ENCODE results near the gene BAIAP2L2.

The BAIAP2L2 gene

DNA sequence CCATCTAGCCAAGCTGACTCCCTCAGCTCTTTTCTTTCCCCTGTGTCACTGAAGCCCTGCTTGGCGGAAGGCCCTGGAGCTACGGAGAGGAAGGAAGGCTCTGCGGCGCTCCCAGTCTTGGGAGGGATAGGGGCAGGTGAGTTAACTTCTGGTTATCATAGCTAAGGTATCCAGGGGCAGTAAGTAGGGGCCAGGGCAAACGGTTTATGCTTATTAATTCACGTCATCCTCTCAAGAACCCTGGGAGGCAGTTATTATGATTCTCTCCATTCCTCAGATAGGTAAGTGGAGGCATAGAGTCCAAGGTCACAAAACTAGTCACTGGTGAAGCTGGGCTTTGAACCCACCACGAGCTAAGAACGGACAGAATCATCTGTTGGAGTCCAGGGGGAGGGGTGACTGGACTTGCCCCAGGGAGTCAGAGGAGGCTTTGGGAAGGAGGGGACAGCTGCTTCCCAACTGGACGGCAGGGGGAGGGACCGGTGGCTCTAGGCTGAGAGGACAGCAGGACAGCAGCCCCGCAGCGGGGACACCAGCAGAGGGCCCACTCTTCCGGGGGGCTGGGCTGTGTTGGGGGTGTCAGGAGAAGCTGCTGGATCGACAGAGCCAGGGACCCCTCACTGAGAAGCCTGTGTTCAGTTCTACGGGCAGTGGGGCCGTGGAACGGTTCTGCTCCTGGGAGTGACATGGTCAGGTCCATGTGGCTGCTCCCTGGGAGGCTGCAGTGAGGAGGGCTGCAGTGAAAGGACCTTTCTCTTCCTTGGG, 3.5 kb downstream of the BAIAP2L2 start:
- DNase-seq, result no peak

DNA sequence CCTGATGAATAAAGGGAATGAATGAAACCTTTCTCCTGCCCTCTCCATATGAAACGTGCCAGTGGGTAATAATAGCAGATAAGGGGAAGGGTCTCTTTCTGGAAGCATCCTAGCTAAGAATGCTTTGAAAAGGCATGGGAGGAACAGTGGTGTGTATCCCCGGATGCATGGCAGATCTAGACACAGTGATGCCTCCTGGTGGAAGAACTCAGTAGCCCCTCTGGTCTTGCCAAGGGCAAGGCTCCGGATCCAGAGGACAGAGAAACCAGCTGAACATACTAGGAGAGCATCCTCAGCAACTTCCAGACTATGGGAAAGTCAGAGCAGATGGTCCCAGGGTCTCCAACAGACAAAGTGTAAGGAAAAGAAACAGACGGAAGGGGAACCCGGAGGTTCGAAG, 6.4 kb downstream of the BAIAP2L2 start:
- DNase-seq, result no peak

DNA sequence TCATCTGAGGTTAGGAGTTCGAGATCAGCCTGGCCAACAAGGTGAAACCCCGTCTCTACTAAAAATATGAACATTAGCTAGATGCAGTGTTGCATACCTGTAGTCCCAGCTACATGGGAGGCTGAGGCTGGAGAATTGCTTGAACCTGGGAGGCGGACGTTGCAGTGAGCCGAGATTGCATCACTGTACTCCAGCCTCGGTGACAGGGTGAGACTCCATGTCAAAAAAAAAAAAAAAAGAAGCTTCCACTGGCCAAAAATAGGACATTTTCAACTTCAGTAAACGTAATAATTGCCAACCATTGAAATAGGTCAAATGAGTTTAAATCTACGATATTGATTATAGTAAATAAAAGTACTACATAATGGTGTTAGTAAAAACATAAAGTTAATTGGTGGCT, 6.8 kb downstream of the BAIAP2L2 start:
- no peak for DNase-seq

DNA sequence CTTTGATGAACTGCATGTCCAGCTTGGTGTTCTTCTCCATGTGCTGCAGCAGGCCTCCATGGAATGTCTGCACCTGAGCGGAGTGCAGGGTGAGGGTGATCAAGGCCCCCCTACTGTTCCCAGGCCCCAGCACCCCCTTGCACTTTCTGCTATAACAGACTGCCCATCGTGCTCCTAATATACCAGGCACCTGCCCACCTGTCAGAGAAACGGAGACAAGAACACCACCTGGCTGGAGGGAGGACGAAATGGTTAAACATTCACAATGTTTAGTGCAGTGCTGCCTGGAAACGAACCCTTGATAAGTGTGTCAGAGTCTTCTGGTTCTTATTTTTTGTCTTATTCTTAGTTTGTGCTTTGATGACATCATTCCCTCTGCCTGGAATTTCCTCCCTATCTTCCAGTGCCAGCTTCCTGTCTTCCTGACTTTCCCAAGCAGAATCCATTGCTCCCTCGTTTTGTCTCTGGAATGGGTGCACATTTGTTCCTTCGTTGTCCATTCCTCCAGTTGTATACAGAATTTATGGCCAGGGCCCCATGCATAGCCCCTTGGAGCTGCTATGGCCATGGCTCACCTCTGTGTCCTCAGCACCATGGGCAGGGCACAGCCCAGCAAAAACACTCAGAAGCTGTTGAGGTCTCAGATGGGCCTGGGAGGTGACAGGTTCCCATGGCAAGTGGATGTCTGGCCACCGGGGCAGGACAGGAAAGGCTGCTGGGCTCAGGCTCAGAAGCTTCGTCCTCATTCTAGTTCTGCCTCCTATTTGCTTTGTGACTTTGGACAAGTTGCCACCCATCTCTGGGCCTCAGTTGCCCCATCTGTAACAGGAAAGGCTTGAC, 11.9 kb downstream of the BAIAP2L2 start:
- no peak for DNase-seq

DNA sequence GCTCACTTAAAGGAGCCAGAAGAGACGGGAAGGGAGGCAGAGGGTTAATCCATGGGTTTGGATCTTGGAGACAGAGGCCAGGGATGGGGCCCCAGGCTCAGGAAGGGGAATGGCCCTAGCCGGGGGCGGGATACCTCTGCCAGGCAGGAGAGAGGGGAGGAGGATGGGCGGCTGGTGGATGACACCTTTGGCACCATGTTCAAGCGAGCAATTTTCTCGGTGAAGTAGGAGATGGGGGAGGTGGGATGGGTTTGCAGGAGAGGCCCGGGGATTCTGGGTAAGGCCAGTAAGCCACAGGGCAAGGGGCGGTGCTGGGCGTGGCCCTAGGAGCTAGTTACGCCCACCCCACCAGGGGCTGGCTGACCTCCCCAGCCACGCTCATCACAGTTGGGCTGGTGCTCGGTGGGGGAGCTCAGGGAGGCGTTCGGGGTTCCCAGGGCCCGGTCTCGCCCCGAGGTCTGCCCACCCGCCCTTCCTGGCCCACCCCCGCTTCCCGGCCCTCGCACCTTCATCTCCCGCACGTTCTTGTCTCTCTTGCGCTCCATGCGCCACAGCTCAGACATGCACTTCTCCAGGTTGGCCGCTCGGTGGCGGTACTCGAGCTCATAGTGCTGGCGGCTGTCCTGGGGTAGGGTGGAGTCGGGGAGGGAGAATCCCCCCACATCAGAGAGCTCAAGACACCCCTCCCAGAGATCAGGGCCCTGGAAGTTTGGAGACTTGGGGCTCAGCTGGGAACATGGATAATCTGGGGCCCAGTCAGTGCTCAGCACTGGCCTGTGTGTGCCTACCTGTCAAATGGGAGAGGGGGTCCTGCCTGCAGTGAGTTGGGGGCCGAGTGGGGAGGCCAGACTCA, 12.7 kb downstream of the BAIAP2L2 start:
- no peak for DNase-seq

DNA sequence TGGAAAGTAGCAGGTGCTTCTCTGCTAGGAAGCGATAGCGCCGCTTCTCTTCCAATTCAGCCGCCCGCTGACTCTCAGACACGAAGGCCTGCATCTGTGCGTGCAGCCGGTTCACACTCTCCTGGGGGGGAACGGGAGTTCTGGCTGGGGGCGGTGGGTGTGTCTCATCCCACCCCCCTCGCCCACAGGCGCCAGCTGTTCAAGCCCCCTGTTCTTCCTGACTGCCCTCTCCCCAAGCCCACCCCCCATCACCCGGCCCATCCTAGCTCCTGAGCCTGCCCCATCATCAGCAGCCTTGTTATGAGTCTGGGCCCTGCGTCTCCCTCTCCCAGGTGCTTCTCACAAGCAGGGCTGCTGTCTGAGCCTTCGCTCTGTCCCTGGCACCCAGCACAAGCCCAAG, 13.4 kb downstream of the BAIAP2L2 start:
- DNase-seq, result no peak

DNA sequence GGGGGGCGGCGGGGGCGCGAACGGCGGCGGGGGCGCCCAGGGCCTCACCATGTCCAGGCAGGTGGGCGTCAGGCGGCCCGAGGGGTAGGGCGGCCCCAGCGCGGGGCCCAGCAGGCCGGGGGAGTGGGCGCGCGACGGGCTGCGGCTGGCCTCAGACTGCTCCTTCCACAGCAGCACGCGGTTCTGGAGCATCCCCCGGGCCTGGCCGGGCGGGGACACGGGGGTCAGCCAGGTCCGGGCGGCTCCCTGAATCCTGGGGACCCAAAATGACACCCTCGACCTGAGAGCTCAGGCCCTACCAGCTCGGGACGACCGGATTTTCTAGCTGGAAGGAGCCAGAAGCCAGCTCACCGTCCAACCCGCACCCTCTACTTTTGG, 21.0 kb downstream of the BAIAP2L2 start:
- no peak for DNase-seq

DNA sequence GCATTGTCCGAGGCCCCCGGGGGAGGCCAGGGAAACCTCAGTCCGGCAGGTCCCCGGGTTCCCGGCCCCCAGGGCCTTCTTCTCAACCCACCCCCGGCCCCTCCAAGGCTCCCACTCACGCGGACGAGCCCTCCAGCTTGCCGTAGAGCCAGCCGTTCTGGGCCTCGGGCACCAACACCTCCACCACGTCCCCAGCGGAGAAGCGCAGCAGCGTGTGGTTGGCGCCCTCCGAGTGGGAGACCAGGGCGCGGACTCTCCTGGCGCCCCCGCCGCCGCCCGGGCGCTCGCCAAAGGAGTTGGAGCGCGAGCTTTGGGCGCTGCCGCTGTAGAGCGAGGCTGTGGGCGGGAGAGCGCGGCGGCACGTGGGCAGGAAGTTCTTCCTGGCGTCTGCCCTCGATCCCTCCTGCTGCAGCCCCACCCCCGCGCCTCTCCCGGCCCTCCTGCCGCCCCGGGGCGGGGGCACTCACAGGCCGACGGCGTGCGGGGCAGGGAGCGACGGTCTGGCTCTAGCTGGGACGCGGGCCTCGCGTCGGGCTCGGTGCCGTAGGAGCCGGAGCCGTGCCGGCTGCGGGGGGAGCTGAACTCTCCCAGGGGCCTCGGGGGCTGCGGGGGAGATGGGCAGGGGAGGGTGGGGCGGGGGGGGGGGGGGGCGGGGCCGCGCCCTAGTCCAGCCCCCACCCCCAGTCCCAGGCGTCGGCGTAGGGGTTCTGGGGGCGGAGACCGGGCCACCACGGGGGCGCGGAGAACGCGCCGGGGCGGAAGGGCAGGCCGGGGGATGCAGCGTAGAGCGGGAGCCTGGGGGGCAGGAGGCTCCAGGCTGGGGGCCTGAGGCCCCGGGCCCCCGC, 21.6 kb downstream of the BAIAP2L2 start:
- DNase-seq, result no peak

DNA sequence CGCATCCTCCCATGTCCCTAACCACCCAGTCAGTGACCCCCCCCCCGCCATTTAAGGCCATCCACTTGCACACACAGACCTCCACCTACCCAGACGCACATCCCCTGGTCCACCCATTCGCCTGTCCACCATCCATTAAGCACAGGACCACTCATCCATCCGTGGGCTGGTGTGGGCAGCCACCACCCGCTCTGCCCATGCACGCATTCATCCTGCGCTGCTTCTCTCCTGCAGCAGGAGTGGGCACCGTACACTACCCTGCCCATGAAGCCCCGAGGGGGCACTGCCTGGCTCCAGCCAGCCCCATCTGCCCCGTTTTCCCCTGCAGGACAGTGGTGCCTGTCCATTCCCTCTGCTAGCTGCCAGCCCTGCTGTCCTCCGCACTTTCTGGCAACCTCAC, 22.6 kb downstream of the BAIAP2L2 start:
- no peak for DNase-seq

DNA sequence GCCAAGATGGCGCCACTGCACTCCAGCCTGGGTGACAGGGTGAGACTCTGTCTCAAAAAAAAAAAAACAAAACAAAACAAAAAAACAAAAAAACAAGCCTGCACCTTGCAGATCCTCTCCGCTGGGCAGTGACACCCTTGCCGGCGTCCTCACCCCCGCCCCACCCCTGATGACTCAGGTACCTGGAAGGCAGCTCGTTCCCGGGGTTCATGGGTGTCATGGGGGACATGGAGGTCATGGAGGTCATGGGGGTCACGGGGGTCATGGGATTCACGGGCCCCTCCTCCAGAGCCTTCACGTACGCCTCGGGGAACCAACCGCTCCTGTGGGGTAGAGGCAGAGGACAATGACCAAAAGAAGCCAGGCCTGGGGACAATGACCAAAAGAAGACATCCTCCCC, 23.5 kb downstream of the BAIAP2L2 start:
- no peak for DNase-seq

DNA sequence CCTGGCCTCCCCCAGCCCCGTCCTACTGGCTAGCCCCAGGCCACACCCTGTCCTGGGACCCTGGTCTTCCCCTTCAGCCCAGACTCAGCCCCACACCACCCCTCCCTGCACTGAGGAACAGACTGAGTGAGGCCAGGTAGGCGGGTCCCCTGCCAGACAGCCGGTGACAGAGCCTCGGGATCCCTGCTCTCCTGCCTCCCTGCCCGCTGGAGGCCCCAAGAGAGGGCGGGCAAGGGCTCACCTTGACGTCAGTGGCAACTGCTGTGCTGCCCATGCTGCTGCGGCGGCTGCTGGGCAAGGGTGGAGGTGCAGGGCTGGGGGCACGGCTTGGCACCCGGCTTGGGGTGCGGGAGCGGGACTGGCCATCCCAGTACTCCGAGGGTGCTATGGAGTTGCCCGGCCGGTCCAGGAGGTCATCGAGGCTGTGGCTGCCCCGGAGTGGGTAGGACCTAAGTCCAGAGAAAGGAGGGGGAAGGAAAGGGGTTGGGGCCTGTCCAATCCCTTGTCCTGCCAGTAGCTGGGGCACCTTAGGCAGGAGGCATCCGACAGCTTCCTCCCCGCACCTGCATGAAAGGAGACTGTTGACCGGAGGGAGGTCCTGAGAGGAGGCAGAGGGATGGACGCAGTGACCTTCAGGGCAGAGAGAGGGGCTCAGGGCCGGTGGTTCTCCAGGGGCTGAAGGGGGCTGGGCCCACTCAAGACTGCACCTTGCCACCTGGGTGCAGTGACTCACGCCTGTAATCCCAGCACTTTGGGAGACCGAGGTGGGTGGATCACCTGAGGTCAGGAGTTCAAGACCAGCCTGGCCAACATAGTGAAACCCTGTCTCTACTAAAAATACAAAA, 24.3 kb downstream of the BAIAP2L2 start:
- DNase-seq, result no peak

DNA sequence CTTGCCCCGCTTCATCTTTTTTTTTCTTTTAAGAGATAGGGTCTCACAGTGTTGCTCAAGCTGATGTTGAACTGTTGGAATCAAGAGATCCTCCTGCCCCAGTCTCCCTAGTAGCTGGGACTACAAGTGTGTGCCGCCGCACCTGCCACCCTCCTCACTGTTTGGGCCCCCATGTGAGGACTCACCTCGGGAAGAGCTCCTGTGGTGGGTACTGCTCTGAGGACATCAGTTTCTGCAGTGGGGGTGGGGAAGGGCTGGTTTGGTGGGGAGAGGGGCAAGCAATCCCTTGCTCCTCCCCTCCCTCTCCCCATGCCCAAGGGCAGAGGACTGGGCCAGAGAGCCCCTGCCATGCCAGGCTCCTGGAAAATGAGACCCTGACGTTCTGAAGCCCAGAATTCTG, 25.0 kb downstream of the BAIAP2L2 start:
- DNase-seq, result no peak

DNA sequence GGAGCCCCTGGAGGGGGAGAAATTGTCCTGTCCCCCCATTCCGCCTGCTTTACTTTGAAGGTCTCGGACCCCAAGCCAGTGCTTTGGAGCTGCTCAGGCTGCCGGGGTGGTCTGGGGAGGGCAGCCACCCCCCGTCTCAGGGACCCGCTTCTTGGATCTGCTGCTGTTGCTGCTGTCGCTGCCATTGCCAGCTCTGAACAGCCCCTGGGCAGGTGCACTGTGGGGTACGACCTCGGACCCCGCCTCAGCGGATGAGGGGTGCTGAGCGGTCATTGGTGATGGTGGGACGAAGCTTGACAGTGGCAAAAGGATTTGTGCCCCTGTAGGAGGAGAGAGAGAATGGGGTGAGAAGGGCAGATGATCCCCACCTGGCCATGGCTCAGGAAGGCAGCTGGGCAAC, 25.4 kb downstream of the BAIAP2L2 start:
- DNase-seq, result no peak

DNA sequence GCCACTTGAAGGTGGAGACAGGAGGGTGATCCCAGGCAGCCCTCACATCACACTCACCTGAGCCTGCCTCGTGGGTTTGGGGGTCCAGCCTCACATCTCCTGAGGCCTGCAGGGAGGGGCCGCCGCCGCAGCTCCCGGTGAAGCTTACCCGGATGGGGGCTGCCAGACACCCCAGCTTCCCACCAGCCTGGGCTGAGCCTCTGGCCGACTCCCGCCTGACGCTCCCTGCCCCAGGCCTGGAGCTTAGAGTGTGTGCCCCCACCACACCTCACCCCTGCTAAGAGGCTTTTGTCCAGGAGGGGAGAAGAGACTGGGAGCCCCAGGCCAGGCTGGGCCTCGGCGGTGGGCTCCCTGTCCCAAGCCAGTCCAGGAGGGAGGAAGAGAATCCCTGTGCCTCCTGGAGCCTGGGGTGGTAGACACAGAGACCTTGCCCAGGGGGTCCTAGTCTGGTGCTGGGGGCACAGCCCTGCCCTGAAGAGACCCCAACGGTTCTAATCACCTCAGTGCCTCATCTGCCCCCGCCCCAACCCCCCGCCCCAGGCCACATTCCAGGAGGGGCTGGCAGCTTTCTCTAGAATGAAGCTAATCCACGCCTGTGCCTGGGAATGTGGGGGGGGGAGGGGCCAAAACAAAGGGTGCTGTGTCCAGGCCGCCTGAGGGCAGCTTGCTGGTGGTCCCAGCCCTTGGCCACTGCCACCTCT, 26.4 kb downstream of the BAIAP2L2 start, which contains the start of gene SLC16A8:
TSS of gene SLC16A8 (minus strand) at position 254 of the 701 bp plus-strand sequence. CDS start 1,311 bp downstream, outside the sequence.
- no peak for DNase-seq

DNA sequence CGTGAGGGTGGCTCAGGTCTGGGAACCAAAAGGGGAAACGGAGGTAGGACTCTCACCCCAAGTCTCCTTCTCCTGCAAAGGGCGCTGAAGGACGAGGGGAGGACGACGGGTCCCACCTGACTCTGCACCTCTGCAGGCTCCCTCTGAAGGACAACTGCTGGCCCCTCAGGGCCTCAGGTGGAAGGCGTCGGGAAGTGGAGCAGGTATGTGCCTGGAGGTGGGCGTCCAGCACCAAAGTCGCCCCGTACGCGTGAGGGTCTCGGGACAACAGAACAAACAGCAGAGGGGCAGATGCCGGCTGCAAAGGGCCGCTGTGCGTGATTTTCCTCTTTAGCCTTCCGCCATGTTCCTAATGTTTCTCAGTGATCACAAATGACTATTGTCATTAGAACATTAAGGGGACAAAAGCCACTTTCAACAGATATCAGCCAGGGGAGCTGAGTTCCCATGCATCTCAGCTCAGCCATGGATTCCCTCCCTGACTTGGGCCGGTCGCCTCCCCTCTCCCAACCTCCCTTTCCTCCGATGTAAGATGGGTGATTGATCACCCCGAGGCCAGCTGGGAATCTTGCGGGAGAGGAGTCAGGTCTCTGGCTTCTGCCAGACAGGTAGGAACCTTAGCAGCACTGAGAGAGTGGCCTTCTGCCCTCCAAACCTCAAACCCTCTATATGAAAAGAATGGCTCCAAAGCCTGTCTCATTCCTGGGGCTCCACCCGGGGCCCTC, 27.3 kb downstream of the BAIAP2L2 start:
- no peak for DNase-seq

DNA sequence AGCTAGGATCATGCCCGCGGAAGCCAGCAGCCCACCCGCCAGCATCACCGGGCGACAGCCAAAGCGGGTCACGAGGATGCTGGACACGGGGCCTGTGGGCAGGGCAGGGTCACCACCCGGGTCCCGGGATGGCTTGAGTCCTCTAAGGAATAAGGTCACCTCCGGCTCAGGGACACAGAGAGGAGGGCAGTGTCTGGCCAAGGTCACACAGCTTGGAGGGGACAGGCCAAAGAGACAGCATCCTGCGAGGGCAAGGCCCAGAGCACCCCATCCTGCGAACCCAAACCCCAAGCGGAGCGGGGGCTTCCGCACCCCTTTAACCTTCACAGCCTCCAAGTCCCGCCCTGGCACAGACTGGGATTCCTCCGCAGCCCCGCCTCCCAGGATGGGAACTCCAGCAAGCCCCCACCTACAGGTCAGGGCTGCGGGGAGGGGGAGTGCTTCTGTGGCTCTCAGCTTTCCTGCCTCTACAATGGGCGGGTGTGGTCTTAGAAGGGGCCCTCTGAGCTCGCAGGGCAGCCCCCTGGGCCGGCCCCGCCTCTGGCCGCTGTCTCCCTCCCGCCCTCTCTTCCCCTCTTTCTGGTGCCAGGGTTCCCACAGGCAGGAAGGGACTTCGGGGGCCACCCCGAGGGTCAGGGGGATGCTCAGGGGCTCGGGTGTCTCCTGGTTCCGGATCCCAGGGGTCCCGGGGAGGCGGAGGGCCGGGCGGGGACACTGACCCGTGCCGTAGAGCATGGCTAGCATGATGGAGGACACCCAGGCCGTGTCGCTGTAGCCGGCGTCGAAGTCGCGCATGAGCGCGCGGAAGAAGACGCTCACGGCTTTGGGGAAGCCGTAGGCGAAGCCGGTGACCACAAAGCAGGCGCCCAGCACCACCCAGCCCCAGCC, 28.3 kb downstream of the BAIAP2L2 start:
- DNase-seq, result no peak

DNA sequence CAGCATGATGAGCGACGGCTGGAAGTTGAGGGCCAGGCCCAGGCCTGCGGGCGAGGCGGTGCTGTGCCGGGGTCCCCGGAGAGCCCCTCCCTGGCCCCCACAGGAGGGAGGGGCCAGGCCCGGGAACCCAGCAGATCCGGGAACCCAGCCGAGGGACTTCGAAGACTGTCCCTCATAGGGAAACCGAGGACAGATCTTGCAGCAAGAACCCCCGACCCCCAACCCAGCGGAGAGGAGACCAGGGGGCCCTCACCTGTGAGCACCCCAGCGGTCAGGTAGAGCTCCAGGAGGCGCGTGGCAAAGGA, 28.9 kb downstream of the BAIAP2L2 start:
- no peak for DNase-seq

DNA sequence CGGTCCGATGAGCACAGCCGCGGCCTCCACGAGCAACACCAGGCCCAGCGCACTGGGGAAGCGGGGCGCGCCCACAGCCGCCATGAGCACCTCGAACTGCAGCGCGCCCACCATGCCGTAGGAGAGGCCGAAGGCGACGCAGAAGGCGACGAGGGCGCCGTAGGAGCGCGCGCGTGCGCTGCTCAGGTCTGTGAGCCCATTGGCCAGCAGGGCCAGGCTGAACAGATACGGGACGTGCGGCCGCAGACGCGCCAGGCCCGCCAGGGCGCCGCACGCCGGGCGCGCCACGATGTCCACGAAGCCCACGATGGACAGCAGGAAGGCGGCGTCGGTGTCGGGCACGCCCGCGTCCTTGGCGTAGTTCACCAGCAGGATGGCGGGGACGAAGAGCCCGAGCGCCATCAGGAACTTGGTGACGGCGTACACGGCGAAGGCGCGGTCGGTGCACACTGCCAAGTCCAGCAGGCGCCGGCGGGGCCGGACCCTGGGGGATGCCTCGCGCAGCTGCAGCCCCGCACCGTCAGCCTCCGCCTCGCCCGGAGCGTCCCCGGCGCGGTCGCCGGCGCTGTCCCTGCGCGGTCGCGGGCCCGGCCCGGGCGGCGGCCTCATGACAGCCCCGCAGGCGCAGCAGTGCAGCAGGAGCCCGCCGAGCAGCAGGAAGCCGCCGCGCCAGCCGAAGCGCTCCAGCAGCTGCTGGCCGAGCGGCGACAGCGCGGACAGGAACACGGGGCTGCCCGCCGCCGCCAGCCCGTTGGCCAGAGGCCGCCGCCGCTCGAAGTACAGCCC, 29.4 kb downstream of the BAIAP2L2 start:
- DNase-seq, result no peak

Data from cortex of kidney (tissue), 1 donor.